ENCODE results near the gene RAD51B. TPM values are rescaled to one million over a fixed set of nuclear protein-coding genes. Genes with fewer than 3 reads are reported as not detected.

The RAD51B gene
- total RNA-seq, 4 donors from 2014 or later, result 8.9 to 30.3 (median 10.4) TPM

GRCh38 chr14:68685419-68686204, 866.0 kb downstream of the RAD51B start:
- DNase-seq (ENCODE audit: low spot score), result no peak
- ATAC-seq (ENCODE audit: low FRiP score), result peak; percentile 73
- no peak for TF ChIP-seq CTCF (IDR thresholded peaks at IDR 0.05)

GRCh38 chr14:68686205-68686465, 866.6 kb downstream of the RAD51B start:
- ATAC-seq (ENCODE audit: low FRiP score) (no peak), DNase-seq (ENCODE audit: low spot score) (no peak)
- TF ChIP-seq CTCF (IDR thresholded peaks at IDR 0.05), result no peak

- ATAC-seq (ENCODE audit: low FRiP score), result no peak
- no peak for TF ChIP-seq CTCF (IDR thresholded peaks at IDR 0.05)
- DNase-seq (ENCODE audit: low spot score), result no peak
Measured at GRCh38 chr14:68686724-68687123, 867.1 kb downstream of the RAD51B start.

GRCh38 chr14:68687746-68688145, 868.2 kb downstream of the RAD51B start:
- no peak for TF ChIP-seq CTCF (IDR thresholded peaks at IDR 0.05)
- DNase-seq (ENCODE audit: low spot score) (no peak), ATAC-seq (ENCODE audit: low FRiP score) (no peak)

GRCh38 chr14:68688872-68689371, 869.3 kb downstream of the RAD51B start:
- TF ChIP-seq CTCF (IDR thresholded peaks at IDR 0.05), result no peak
- no peak for DNase-seq (ENCODE audit: low spot score)
- ATAC-seq (ENCODE audit: low FRiP score), result no peak

GRCh38 chr14:68689511-68689910, 869.9 kb downstream of the RAD51B start:
- DNase-seq (ENCODE audit: low spot score), result no peak
- no peak for TF ChIP-seq CTCF (IDR thresholded peaks at IDR 0.05)
- ATAC-seq (ENCODE audit: low FRiP score), result no peak

All from omental fat pad (tissue), 4 donors.